NCI-H1092 (cell line): ENCODE measurements around the gene CTNNA1.
"Not testable (repeated sequence)": the region's sequence is repeated elsewhere in the genome, so short reads cannot be mapped to it uniquely, and the experiment has no call there.

ENCODE experiments used
- DNase-seq: peaks from one replicate; lab custom pipeline; 2025; lab: John Stamatoyannopoulos, UW

CTNNA1 gene

DNA sequence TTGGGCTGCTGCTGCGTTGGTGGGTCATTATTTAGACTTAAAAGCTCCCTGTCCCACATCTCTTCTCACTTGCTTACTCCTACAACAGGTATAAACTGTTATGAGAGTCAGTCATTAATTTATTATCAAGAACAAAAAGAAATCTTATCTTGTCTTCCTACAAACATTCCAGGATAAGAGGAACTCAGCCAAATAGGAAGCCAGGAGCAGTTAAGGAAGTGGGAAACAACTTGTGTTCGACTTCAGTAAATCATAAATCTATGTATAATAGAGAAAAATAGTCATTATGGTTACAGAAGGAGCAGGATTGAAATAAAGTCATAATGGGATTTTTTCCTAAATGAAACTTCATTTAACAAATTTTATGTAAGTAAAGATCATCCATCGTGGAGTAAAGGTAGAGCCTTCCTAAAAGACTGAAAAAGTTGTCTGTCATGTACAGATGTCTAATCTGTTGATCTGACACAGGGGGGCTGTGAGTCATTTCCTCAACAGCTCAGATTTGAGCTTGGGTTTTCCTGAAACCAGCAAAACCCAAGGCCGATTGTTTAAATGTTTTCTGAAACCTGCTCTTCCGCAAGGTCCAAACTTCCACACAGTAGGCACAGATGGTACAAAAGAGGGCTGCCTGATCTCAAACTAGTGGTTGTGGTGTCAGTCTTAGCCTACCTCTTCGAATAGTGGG is 147.2 kb downstream of the CTNNA1 start:
- DNase-seq: no peak

DNA sequence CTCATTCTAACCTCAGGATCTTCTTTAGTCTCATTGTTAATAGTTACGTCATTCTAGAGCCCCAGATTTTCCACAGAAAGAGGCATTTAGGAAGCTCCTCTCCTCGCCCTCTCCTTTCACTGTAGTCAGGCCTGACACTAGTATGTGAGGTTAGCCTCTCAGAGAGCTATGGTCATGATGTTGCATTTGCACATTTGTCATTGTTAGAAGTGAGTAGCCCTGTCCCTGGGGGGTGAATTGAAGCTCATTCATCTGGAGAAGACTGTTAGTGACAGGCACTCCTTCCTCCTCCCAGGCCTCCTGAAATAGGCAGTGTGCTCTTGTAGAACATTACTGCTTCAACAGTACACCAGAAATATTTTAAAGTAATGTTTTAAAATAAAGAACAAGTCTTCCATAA is 148.5 kb downstream of the CTNNA1 start:
- no peak for DNase-seq

- no peak for DNase-seq
These were observed 150.0 kb downstream of the CTNNA1 start for GRCh38 chr5:138903130-138903775.

- no peak for DNase-seq
These were observed 152.3 kb downstream of the CTNNA1 start for GRCh38 chr5:138905541-138905940.

DNA sequence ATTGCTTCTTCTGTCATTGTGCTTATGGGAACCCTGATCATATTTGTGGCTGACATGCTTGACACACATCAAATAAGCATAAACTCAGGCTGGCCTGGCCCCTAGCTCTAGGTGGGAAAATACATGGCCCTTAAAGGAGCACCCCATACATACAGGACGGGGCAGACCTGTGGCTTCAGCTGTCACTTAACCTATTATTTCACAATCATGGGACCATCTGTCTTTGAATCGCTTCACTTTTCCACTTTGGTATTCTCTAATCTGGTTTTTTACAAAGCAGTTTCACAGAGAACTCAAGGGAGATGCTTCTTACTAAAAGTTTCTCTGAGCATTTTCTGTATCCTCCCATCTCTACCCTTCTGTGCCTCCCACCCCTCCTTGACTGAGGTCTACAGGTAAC is 156.5 kb downstream of the CTNNA1 start:
- no peak for DNase-seq

DNA sequence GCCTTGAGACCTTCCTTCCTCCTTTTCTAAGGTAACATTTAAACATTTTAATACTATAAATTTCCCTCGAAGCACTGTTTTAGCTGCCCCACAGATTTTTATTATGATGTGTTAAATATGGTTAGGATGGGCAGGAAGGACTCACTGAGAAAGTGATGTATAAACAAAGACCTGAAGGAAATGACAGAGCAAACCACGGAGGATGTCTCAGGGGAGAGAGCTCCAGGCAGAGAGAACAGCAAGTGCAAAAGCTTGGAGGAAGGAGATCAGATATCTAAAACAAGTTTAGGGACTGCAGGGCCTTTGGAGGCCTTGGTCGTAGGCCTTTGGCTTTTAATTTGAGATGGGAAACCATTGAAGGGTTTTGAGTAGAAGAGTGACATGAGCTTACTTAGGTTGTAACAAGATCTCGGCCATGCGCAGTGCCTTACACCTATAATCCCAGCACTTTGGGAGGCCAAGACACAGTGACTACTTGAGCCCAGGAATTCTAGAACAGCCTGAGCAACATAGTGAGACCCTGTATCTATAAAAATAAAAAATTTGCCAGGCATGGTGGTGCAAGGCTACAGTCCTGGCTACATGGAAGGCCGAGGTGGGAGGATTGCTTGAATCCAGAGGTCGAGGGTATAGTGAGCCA is 157.4 kb downstream of the CTNNA1 start:
- no peak for DNase-seq

GRCh38 chr5:138911441-138911840 is 158.2 kb downstream of the CTNNA1 start:
- DNase-seq: no peak

DNA sequence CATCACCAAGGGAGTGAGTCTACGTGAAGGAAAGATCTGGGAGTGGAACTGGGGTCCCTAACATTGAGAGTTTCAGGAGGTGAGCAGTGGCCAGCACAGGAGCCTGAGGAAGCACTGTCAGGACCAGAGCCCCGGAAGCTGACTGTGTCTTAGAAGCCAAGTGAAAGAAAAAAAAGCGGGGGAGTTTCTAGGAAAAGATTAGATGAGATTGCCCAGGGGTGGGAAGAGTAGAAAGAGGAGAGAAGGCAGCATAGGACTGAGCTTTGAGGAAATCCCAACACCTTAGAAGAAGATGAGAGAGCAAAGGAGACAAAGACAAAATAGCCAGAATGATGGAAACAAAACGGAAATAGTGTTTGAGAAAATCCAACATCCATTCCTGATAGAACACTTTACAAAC is 158.9 kb downstream of the CTNNA1 start:
- DNase-seq: no peak

DNA sequence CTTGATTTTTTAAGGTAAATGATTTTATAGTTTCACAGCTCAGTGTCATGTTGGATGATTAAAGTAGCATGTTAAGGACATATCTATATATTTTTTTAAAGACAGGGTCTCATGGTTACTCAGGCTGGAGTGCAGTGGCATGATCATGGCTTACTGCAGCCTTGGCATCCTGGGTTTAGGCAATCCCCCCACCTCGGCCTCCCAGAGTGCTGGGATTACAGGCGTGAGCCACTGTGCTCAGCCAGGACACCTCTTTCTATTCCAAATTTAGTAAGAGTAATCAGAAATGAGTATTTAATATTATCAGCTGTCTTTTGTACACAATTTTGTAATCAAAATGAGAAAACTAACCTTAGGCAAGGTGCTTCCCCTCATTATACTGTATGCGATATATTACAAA is 160.5 kb downstream of the CTNNA1 start:
- no peak for DNase-seq

DNA sequence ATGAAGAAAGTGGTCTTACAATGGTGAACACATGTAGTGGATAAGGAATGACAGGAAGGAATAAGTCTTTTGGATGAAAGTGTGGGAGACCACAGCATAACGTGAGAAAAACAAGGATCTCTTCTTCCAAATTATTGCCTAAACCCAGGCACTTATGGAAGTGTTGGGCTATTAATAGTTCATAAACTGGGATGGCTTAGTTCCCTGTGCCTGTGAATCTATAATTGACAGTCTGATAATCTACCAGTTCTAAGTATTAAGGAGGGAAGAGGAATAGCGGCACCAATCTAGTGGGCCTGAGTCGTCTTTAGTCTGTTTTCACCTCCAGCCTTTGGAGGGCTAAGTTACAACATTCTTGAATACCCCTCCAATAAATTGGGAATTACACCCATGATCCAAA is 161.1 kb downstream of the CTNNA1 start:
- no peak for DNase-seq

- no peak for DNase-seq
These were observed 165.5 kb downstream of the CTNNA1 start for GRCh38 chr5:138918686-138919085.

- DNase-seq: no peak
These were observed 167.0 kb downstream of the CTNNA1 start for GRCh38 chr5:138920181-138920580.

GRCh38 chr5:138921362-138921761 is 168.1 kb downstream of the CTNNA1 start:
- not testable (repeated sequence) for DNase-seq

DNA sequence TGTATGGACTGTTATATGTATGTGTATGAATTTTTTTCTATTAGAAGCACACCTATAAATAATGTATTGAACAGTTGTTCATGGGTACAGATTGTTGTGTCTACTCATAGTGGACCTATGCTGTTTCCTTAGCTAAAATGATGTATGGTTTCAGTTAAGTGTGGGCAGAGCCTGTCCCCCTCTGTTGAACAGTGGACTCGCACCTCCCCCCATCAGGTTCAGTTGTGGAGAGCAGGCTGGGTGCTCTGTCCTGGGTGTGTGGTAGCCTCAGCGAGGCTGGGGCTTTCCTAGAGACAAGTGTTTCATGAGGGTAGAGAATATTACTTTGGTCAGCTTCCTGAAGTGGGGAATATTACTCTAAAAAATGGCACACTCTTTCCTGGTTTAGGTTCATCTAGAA is 169.3 kb downstream of the CTNNA1 start:
- DNase-seq: no peak

GRCh38 chr5:138925090-138925635 is 171.9 kb downstream of the CTNNA1 start:
- DNase-seq: no peak

DNA sequence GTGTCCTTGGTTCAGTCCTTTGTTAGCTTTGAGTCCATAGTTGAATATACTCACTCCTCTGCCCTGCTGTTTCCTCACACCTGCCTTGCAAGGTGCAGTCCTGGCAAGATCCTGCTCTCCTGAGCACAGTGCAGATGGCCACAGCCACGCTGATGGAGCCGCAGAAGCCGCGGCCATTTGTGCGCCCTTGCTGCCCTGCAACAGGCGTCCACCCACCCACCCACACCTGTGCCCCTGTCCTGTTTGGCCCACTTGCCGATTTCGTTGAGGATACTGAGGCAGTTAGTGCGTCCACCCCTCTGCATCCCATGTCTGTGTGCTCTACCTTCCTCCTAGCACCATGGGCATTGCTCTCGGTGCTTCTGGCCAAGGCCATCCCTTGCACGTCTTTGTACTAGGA is 173.0 kb downstream of the CTNNA1 start:
- no peak for DNase-seq

DNA sequence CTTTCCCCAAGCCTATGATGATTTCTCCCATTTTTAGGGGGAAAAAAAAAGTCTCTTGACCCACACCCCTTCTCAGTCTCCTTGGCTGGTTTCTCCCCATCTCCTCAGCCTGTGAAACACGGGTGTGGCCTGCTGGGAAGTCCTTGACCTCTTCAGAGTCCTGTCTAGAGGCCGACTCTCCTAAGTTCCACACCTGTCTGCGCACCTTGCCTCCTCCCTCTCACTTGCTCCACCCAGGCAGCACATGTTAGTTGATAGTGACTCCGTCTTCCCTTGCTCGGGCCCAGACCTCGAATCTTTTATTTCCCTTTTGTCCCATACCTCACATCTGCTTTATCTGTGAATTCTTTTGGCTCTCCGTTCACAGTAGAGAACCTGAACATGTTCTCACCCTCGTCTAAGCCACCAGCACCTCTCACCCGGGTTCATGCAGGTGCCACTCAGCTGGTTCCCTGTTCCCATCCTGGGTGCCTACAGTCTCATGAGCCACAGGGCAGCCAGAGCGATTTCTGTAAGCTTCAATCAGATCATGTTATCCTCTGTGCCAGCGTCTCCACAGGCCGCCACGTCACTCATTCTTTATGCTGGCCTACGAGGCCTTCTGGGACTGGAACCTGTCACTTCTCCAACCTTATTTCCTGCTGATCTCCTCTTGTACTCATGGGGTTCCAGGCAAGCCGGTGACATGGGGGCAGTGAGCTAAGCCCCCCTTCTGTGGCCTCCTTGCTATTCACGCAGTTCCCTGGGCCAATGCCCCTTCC is 173.6 kb downstream of the CTNNA1 start:
- no peak for DNase-seq

GRCh38 chr5:138927544-138927943 is 174.3 kb downstream of the CTNNA1 start:
- no peak for DNase-seq

GRCh38 chr5:138927979-138928378 is 174.8 kb downstream of the CTNNA1 start:
- peak; percentile 32 for DNase-seq

GRCh38 chr5:138929571-138929955 is 176.3 kb downstream of the CTNNA1 start:
- no peak for DNase-seq

DNA sequence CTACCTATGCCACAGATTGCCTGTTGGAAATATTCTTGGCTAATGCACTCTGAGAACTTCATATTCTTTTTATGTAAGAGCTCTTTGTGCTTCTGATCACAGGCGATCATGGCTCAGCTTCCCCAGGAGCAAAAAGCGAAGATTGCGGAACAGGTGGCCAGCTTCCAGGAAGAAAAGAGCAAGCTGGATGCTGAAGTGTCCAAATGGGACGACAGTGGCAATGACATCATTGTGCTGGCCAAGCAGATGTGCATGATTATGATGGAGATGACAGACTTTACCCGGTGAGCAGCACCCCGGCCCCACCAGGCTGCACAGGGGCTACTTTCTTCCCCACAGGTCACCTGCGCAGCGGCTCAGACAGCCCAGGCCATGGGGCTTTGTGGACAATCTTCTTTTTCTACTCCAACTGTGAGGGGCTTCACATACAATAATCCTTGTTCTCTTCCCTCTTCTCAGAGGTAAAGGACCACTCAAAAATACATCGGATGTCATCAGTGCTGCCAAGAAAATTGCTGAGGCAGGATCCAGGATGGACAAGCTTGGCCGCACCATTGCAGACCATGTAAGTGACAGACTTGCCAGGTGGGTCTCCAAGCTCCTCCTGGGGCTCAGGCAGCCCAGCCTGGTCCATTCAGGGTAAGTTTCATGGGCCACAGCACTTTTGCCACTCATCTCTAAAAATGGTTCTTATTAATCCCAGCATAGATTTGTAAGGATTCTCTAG is 177.3 kb downstream of the CTNNA1 start:
- DNase-seq: no peak
